Suprapubic skin (tissue), 3 donors: Measurements from ENCODE around the gene SCYGR7.

Experiments used
- POLR2AphosphoS5 ChIP-seq, 3 donors: sonication (generic); formaldehyde crosslinking; IDR thresholded peaks; one replicate each; pipeline ENCODE4 v1.6.1; 2017; ENCODE audit warnings: antibody characterized with exemption in 3 of 3
- TF ChIP-seq, protein P1 (sequence below), 2 donors: fragments of 200-600 bp in 1 of 2; fragments of 450-650 bp in 1 of 2; sonication (generic) in 1 of 2; IDR thresholded peaks; one replicate each; pipeline ENCODE4 v1.5.1; 2016 to 2019; ENCODE audit warnings: antibody characterized with exemption in 2 of 2, mild to moderate bottlenecking in 1 of 2, moderate library complexity in 1 of 2

GRCh38 chr2:227684258-227684657 is 43.9 kb upstream of the SCYGR7 start:
- TF ChIP-seq, protein P1, sequence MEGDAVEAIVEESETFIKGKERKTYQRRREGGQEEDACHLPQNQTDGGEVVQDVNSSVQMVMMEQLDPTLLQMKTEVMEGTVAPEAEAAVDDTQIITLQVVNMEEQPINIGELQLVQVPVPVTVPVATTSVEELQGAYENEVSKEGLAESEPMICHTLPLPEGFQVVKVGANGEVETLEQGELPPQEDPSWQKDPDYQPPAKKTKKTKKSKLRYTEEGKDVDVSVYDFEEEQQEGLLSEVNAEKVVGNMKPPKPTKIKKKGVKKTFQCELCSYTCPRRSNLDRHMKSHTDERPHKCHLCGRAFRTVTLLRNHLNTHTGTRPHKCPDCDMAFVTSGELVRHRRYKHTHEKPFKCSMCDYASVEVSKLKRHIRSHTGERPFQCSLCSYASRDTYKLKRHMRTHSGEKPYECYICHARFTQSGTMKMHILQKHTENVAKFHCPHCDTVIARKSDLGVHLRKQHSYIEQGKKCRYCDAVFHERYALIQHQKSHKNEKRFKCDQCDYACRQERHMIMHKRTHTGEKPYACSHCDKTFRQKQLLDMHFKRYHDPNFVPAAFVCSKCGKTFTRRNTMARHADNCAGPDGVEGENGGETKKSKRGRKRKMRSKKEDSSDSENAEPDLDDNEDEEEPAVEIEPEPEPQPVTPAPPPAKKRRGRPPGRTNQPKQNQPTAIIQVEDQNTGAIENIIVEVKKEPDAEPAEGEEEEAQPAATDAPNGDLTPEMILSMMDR (IDR thresholded peaks at IDR 0.05) = no peak
- TF ChIP-seq POLR2AphosphoS5 (IDR thresholded peaks at IDR 0.05) = no peak
